Stimulated activated CD4-positive, alpha-beta T cell treated with anti-CD3 and anti-CD28 coated beads, Interleukin-1b, Interleukin-23, amount 100 ng/mL, for 24 hours (primary cell): Measurements from ENCODE around the gene ZNF618.
A peak's percentile ranks its signal among the peaks of the same experiment; 100 is the strongest.

Experiments
- DNase-seq, 4 experiments: peaks; one replicate each; pipeline ENCODE4 v3.0.0-alpha.2; 2020; ENCODE audit warnings: low read depth in 4 of 4, low spot score in 1 of 4

The ZNF618 gene

DNA sequence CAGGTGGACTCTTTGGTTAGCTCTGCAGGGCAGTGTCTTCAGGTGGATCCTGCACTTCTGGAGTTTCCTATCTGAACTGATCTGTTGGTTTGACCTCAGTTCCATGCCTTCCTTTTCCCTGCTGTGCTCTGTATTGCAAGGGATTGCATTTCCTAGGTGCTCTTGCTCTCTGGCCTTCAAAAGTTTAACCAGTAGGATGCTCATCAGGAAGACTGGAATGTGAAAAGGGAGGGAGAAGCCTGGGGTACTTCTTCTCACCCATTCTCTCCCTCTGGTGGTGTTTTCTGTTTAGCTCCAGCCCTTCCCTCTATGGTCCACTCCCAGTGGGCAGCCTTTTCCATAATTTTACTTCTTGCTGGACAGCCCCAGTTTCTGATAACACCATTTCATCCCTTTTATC, 78.5 kb downstream of the ZNF618 start:
- DNase-seq: no peak

GRCh38 chr9:113955076-113955752, 79.1 kb downstream of the ZNF618 start:
- no peak for DNase-seq

- DNase-seq: no peak
Measured at GRCh38 chr9:113956901-113957300, 80.8 kb downstream of the ZNF618 start.

DNA sequence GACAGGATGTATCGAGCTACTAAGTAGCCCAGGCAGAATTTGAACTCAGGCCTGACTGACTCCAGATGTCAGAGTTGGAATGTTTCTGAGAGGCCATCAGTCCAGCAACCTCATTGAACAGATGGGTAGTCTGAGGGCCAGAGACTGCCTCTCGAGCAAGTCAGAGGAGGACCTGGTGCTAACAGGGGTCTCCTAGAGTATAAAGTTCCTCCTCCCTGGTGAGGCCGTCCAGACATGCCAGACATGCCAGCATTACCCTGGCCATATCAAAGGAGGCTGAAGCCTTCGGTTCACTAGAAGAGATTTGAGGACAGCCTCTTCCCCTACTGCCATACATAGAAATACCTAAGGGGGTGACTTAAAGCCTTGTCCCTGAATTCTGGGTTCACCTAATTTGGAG, 81.2 kb downstream of the ZNF618 start:
- DNase-seq: no peak

DNA sequence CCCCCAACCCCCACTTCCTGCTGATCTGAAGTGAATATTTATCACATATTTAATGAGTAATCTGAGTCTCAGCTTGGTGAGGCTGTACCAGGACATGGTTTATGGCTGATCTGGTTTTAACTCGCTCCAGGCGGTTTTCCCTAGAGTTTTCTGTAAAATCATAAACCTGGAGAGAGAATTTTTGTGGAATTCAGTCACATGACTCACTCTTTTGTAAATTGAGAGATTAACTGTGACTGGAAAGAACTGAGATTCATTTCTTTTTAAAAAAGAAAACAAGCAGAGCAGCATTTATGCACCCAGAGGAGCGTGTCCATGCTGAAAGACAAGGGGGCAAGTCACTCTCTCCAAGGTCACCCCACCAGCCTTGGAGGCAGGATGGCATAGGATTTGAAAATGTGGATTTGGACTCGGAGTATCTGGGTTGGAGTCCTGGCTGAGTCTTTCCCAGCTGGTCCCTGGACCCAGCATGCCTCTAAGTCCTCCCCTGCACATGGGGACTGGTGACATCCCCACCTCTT, 81.8 kb downstream of the ZNF618 start:
- no peak for DNase-seq

GRCh38 chr9:113958556-113958955, 82.4 kb downstream of the ZNF618 start:
- DNase-seq: no peak

DNA sequence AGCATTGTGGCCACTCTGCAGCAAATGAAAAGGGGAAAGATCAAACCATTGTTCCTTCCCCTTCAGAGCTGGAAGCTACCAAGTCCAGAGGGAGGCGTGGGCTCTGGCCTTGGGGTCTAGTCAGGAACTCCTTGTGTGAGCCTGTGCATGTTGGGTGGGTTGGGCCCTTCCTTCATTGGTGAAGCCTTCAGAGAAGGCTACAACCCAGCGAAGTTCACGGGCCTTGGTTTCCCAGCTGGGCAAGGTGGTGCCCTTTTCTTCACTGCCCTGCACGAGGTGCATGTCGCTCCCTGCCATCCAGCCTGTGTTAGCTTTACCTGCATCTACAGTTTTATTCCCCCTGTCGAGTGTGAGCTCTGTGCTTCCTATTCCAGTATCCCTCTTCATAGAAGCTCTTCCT, 84.7 kb downstream of the ZNF618 start:
- no peak for DNase-seq

DNA sequence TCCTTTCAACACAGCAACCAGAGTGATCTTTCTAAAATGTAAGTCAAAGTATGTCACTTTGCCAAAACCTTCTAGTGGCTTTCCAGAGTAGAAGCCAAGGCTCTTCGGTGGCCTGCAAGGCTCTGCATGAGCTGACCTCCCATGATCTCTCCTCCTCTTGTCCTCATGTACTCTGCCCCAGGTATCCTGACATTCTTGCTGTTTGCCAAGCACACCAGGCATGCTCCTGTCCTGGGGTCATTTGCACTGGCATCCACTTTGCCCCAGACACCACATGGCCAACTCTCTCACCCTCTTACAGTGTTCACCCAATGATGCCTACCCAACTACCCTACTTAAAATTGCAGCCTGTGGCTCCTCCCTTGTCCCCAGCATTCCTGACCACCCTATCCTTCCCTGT, 86.3 kb downstream of the ZNF618 start:
- no peak for DNase-seq

DNA sequence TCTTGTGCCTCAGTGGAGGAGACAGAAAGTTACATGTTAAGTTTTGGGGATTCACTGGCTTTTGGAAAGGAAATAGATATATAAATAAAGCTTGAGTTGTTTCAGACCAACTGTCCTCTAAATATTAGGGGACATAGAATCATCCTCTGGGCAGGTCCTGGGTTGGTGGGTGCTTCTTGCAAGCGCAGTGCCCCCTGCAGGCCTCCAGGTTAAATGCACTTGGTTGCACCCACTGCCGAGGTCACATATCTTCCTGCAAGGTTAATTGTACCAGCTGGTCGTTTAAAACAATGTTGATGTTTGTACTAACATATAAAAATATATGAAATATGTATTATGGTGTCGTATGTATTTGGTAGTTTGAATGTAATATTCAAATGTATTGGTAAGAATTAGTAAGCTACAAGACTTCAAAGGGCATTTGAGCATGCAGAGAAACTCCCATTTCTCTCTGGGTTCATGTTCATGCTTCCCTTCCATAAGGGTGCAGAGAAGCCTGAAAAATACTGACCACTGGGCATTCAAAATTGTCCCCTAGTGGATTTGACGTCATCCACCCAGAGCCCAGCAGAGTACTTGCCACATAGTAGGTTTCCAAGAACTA, 87.0 kb downstream of the ZNF618 start:
- DNase-seq: peak in 3 of 4 experiments; percentile 1 to 9 (median 4)

DNA sequence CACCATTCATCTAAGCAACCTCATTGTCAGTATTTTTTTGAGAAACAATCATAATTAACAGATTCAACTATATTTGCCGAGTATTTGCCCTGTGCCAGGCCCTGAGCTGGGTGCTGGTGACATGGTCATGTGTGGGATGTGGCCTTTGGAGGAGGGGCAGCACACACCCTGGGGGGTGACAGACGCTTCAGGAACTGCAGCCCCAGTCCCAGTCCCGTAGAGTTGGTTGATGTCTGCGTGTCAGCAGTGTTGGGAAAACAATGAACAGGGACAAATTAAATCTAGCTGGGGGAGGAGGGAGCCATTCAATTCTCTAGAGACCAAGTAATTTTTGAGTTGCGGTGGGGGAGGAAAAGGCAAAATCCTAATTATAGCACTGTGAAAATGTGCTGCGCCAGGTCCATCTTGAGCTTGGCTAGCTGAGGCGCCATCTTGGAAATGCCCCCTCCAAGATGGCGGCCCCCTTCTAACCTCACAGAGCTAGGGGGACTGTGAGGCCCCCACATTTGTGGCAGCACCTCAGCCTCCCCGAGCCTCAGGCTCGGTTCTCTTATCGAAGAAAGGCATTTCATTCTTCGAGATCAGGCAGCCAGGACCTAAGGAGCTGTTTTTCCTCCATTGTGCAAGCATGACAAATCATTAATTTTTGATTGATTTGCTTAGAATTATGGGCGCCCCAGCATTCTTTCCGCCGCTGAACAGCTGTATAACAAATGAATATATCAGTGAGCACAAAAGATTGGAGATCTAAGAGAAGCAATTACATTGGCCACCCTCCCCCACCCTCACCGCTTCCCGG, 87.8 kb downstream of the ZNF618 start:
- DNase-seq: no peak

DNA sequence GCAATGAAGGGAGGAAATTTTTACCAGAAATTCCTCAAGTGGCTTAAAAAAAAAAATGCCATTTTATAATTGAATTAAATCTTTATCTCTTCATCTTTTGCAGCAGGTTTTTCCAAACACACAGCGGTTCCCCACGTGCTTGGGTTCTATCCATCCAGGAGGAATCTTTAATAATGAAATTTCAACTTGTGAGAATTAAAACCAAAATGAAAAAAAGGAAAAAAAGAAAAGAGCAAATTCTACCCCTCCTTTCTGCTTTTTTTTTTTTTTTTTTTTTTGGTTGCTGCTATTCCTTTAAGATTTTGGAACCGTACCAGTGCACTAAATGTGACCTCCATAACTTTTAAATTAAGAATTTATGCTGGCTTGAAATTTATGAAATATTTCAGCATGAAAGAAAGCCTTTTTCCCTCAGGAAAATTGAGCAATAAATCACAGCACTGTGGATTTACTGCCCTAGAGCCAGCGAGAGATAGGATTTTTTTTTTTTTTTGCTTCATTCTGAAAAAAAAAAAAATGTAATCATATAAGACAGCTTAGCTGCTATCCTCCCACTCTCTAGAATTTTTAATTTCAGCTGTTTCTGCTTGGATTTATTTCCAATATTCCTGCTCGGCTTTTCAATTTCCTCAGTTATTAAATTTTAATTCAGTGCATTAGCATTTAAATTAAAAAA, 88.5 kb downstream of the ZNF618 start:
- no peak for DNase-seq

GRCh38 chr9:113966394-113966793, 90.3 kb downstream of the ZNF618 start:
- DNase-seq: no peak

- DNase-seq: no peak
Measured at GRCh38 chr9:113967380-113967779, 91.3 kb downstream of the ZNF618 start.

DNA sequence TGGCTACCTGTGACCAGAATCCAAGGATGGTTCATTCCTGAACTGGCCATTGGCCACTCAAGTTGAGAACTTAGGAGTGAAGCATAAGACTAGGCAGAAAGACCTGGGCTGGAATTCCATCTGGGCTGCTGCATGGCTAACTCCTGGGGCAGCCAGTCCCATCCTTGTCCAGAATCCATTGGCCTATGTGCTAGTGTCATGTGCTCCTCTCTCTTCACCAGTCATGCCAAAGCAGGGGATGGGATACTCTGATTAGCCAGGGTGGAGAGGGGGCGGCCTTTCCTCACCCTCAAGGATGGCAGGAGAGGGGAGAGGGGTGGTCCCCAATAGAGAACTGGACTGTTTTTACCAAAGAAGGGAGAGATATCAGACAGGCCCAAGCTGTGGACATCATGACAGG, 93.2 kb downstream of the ZNF618 start:
- no peak for DNase-seq

DNA sequence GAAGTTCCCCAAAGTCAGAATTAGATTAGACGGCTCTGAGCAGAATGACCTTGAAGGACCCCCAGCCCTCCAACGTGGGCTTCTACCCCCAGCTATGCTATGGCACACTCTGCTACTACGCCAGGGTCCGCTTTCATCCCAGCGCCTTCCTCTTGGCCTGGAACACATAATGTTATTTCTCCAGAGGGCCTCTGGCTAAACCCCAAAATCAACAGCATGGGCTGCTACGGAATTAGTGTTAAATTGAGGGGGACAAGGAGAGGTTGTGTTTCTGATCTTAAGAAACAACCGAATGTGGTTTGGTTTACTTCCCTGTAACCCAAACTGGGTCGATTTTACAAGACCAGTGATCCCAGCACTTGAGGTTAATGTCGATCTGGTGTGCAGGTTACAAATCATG, 97.1 kb downstream of the ZNF618 start:
- DNase-seq: no peak

- DNase-seq: no peak
Measured at GRCh38 chr9:113973963-113974413, 97.9 kb downstream of the ZNF618 start.

GRCh38 chr9:113976915-113977314, 100.8 kb downstream of the ZNF618 start:
- DNase-seq: no peak

GRCh38 chr9:113978725-113979342, 102.7 kb downstream of the ZNF618 start:
- no peak for DNase-seq

DNA sequence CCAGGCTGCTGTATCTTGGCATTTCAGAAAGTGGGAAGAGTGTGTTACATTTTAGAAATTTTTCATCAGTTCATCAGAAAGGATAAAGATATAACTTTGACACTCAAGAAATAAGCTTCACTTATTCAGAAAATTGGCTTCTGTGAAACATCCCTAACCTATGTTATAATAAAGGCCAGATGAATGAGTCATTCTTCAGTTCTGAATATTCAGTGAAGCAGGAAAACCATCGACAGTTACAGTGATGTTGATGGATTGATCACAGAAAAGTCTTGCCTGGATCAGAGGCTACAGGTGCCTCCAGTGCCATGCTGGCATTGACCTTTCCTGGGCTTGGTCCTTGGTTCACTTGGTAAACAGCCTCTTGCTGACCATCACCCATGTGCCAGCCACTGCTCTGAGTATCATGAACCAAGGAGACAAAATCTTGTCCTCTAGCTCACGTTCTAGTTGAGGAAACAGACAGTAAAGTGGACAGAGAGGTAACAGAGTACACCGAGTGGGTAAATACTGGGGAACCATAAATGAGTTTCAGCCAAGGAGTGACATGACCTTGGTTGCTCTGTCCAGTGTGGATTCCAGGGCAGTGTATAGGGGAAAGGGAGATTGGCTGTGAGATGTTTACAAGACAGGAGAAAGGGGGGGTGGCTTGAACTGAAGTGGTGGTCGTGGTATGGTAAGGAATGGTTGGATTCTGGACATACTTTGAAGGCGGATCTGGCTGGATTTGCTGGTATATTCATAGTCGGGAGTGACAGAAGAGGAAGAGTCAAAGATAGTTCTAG, 103.4 kb downstream of the ZNF618 start:
- no peak for DNase-seq
